ENCODE measurements around the gene BCHE.

GRCh38 chr3:165803471-165803870 lies 33.8 kb downstream of the BCHE start:
- TF ChIP-seq CTCF (IDR thresholded peaks at IDR 0.05) (no peak), EP300 (IDR thresholded peaks at IDR 0.05) (no peak)

Measured in ovary (tissue), 3 donors.